ENCODE results near the gene ZC3H10.

GRCh38 chr12:56078931-56079722 lies 38.9 kb upstream of the ZC3H10 start:
- peak; percentile 78 for TF ChIP-seq CTCF (IDR thresholded peaks at IDR 0.05; ENCODE audit: low read depth, low read length)
- TF ChIP-seq POLR2A (IDR thresholded peaks at IDR 0.05; ENCODE audit: extremely low read depth, insufficient read length): no peak
- no peak for TF ChIP-seq MAX (IDR thresholded peaks at IDR 0.05; ENCODE audit: low read depth, low read length)

All from NB4 (cell line).